ENCODE measurements around the gene AQP10. TPM values are rescaled to one million over a fixed set of nuclear protein-coding genes. Genes with fewer than 3 reads are reported as not detected.
"Not testable (repeated sequence)": the region's sequence is repeated elsewhere in the genome, so short reads cannot be mapped to it uniquely, and the experiment has no call there.

AQP10 gene
- polyA plus RNA-seq, 1 donor (not counting 4 experiments of a cell fraction or from before 2014, with no cell fraction given), result 0.85 TPM

DNA sequence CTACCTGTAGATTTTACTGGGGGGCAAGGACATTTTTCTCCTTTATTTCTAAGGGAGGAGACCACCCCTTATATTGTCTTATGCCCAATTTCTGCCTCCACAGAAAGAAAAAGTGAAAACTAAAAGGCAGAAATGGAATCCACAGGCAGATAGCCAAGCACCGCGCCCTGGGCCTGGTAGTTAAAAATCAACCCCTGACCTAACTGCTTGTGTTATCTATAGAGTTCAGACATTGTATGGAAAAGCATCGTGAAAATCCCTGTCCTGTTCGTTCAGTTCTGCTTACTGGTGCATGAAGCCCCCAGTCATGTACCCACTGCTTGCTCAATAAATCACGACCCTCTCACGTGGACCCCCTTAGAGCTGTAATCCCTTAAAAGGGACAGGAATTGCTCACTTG, 50.5 kb downstream of the AQP10 start:
- no peaks in the 10 kb centered on the region for H3K36me3 ChIP-seq (ENCODE audit: control insufficient read depth in 2 of 2, extremely low read depth in 1 of 2, insufficient read depth in 2 of 2, low read length in 2 of 2)
- no peak overlapping the region for H3K9ac ChIP-seq (ENCODE audit: control insufficient read depth, extremely low read depth, insufficient read depth, low read length)
- no peaks in the 10 kb centered on the region for H3K9me1 ChIP-seq (ENCODE audit: control insufficient read depth, extremely low read depth, insufficient read depth, low read length)
- TF ChIP-seq, protein P1, sequence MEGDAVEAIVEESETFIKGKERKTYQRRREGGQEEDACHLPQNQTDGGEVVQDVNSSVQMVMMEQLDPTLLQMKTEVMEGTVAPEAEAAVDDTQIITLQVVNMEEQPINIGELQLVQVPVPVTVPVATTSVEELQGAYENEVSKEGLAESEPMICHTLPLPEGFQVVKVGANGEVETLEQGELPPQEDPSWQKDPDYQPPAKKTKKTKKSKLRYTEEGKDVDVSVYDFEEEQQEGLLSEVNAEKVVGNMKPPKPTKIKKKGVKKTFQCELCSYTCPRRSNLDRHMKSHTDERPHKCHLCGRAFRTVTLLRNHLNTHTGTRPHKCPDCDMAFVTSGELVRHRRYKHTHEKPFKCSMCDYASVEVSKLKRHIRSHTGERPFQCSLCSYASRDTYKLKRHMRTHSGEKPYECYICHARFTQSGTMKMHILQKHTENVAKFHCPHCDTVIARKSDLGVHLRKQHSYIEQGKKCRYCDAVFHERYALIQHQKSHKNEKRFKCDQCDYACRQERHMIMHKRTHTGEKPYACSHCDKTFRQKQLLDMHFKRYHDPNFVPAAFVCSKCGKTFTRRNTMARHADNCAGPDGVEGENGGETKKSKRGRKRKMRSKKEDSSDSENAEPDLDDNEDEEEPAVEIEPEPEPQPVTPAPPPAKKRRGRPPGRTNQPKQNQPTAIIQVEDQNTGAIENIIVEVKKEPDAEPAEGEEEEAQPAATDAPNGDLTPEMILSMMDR (optimal IDR thresholded peaks at IDR 0.05 in 1 of 3, IDR thresholded peaks at IDR 0.05 in 1 of 3, conservative IDR thresholded peaks at IDR 0.05 in 1 of 3; ENCODE audit: extremely low read depth in 1 of 3, insufficient read depth in 2 of 3, low read length in 3 of 3), result no peak
- no peak for FAIRE-seq
- H3K4me3 ChIP-seq (ENCODE audit: control insufficient read depth in 2 of 3, extremely low read depth in 1 of 3, insufficient read depth in 2 of 3, low read depth in 1 of 3, low read length in 3 of 3), result no peak overlapping the region
- dilution Hi-C loops (cut with MboI; ENCODE audit: extremely low pct_ligation_motif_present, low sequenced_read_pairs), result no loop called here
- no peaks in the 10 kb centered on the region for H3K4me1 ChIP-seq (ENCODE audit: control insufficient read depth, extremely low read depth, insufficient read depth, low read length)
- no peak for DNase-seq (ENCODE audit: low read depth, low spot score)
- H2AFZ ChIP-seq (ENCODE audit: control insufficient read depth, low read length), result no peak overlapping the region
- no peaks in the 10 kb centered on the region for H3K27me3 ChIP-seq (ENCODE audit: control insufficient read depth, extremely low read depth, insufficient read depth, low read length)
- no peaks in the 10 kb centered on the region for H4K20me1 ChIP-seq (ENCODE audit: control insufficient read depth, extremely low read depth, insufficient read depth, low read length)
- H3K4me2 ChIP-seq (ENCODE audit: control insufficient read depth, extremely low read depth, insufficient read depth, low read depth, low read length), result no peak overlapping the region
- no peak overlapping the region for H3K27ac ChIP-seq (ENCODE audit: control insufficient read depth, insufficient read depth, low read length)
- no peaks in the 10 kb centered on the region for H3K79me2 ChIP-seq (ENCODE audit: control insufficient read depth, insufficient read depth, low read length)
- H3K9me3 ChIP-seq (ENCODE audit: control insufficient read depth, low read depth, low read length), result no peaks in the 10 kb centered on the region

DNA sequence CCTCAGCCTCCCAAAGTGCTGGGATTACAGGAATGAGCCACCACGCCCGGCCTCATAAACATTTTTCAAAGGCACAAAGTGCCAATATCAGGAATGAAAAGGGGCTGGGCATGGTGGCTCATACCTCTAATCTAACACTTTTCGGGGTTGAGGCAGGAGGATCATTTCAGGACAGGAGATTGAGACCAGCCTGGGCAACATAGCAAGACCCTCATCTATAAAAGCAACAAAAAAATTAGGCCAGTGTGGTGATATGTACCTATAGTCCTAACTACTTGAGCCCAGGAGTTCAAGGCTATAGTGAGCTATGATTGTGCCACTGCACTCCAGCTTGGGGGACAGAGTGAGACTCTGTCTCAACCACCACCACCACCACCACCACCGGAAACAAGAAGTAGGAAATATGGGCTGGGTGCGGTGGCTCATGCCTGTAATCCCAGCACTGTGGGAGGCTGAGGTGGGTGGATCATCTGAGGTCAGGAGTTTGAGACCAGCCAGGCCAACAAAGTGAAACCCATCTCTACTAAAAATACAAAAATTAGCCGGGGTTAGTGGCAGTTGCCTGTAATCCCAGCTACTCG, 53.0 kb downstream of the AQP10 start:
- H3K27ac ChIP-seq (ENCODE audit: control insufficient read depth, insufficient read depth, low read length); H3K4me2 ChIP-seq (ENCODE audit: control insufficient read depth, extremely low read depth, insufficient read depth, low read depth, low read length); dilution Hi-C loops (cut with MboI; ENCODE audit: extremely low pct_ligation_motif_present, low sequenced_read_pairs); H3K9me3 ChIP-seq (ENCODE audit: control insufficient read depth, low read depth, low read length); DNase-seq (ENCODE audit: low read depth, low spot score); H3K4me1 ChIP-seq (ENCODE audit: control insufficient read depth, extremely low read depth, insufficient read depth, low read length); H3K27me3 ChIP-seq (ENCODE audit: control insufficient read depth, extremely low read depth, insufficient read depth, low read length); H3K9me1 ChIP-seq (ENCODE audit: control insufficient read depth, extremely low read depth, insufficient read depth, low read length); H4K20me1 ChIP-seq (ENCODE audit: control insufficient read depth, extremely low read depth, insufficient read depth, low read length); FAIRE-seq; H3K79me2 ChIP-seq (ENCODE audit: control insufficient read depth, insufficient read depth, low read length); H3K9ac ChIP-seq (ENCODE audit: control insufficient read depth, extremely low read depth, insufficient read depth, low read length); H2AFZ ChIP-seq (ENCODE audit: control insufficient read depth, low read length); H3K4me3 ChIP-seq (ENCODE audit: control insufficient read depth in 2 of 3, extremely low read depth in 1 of 3, insufficient read depth in 2 of 3, low read depth in 1 of 3, low read length in 3 of 3); H3K36me3 ChIP-seq (ENCODE audit: control insufficient read depth in 2 of 2, extremely low read depth in 1 of 2, insufficient read depth in 2 of 2, low read length in 2 of 2): not testable (repeated sequence)

Small RNA genes lying within 50 kb of the gene (small RNA-seq; reads per million reads assigned to genes)
- gene RF00273 (ENCODE audit: insufficient read length in 3 of 3, low read depth in 3 of 3, low replicate concordance in 1 of 3), result 0 reads per million in 3 experiments
- 0 reads per million in 3 experiments for gene RNU6-121P (ENCODE audit: insufficient read length in 3 of 3, low read depth in 3 of 3, low replicate concordance in 1 of 3)
- gene RNU6-239P (ENCODE audit: insufficient read length in 3 of 3, low read depth in 3 of 3, low replicate concordance in 1 of 3), result 0 reads per million in 3 experiments
- 0 reads per million in 3 experiments for gene RNU7-57P (ENCODE audit: insufficient read length in 3 of 3, low read depth in 3 of 3, low replicate concordance in 1 of 3)

Other genes with a start within 250 kb of the AQP10 start
- 0.01 TPM in 1 of 3 replicates, not detected in the others for gene NUP210L, start 166.0 kb upstream of the AQP10 start, polyA plus RNA-seq
- 294 to 691 TPM (median 585 TPM) in 3 replicates for gene TPM3, start 129.0 kb upstream of the AQP10 start, polyA plus RNA-seq
- not detected in 3 replicates for gene CFAP141, start 114.8 kb upstream of the AQP10 start, polyA plus RNA-seq
- 118 to 198 TPM (median 161 TPM) in 3 replicates for gene UBAP2L, start 100.1 kb upstream of the AQP10 start, polyA plus RNA-seq
- 90.8 to 126 TPM (median 110 TPM) in 3 replicates for gene HAX1, start 48.5 kb upstream of the AQP10 start, polyA plus RNA-seq
- gene ATP8B2, start 4.4 kb downstream of the AQP10 start, polyA plus RNA-seq, result 9.5 to 16.2 TPM (median 12.5 TPM) in 3 replicates
- 12.6 to 24.1 TPM (median 15.9 TPM) in 3 replicates for gene IL6R, start 84.2 kb downstream of the AQP10 start, polyA plus RNA-seq
- not detected in 3 replicates for gene TDRD10, start 181.1 kb downstream of the AQP10 start, polyA plus RNA-seq
- 0.01 to 0.02 TPM (median 0.01 TPM) in 3 replicates for gene SHE, start 181.3 kb downstream of the AQP10 start, polyA plus RNA-seq
- 13.0 to 17.6 TPM (median 17.2 TPM) in 3 replicates for gene UBE2Q1, start 237.6 kb downstream of the AQP10 start, polyA plus RNA-seq
- gene CHRNB2, start 246.7 kb downstream of the AQP10 start, polyA plus RNA-seq, result 0.06 to 0.09 TPM (median 0.08 TPM) in 3 replicates

Measured in keratinocyte (primary cell).